ENCODE results near the gene CLDN20.
"Not testable (repeated sequence)": the region's sequence is repeated elsewhere in the genome, so short reads cannot be mapped to it uniquely, and the experiment has no call there.

CLDN20 gene

DNA sequence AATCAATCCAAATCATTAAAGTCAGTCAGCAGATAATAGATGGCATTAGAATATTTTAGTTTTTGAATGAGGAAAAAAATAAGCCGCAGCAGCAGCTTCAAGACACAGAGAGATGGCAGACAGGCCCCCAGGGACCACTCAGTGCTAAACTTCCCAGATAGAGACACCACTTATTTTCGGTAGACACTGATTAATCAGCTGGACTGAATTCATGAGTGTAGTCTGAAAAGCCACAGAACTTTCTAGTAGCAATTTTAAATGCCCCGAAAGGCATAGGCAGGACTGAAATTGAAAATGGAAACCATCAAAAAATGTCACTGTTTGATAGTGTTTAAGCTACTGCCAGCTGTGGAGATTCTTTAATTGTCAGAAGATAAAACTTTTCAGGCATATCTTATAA is 3.1 kb upstream of the CLDN20 start:
- Histone ChIP-seq H3K27me3 (ENCODE audit: control insufficient read depth, insufficient read depth, low read length) (no peaks in the 10 kb centered on the region), H3K36me3 (ENCODE audit: insufficient read depth, low read length) (peaks cover 17% of the 10 kb centered on the region), H3K4me3 (ENCODE audit: low read length) (no peak overlapping the region), H3K4me1 (ENCODE audit: control insufficient read depth, insufficient read depth, low read length) (peaks cover 9% of the 10 kb centered on the region), H3K4me2 (ENCODE audit: low read length) (no peak overlapping the region), H3K9ac (ENCODE audit: low read depth, low read length) (no peak overlapping the region), H3K9me3 (replicated peaks; ENCODE audit: low read length) (no peaks in the 10 kb centered on the region)

GRCh38 chr6:155261111-155261900 is 2.5 kb upstream of the CLDN20 start:
- Histone ChIP-seq H3K9ac (ENCODE audit: low read depth, low read length) (no peak overlapping the region), H3K9me3 (replicated peaks; ENCODE audit: low read length) (no peaks in the 10 kb centered on the region), H3K4me3 (ENCODE audit: low read length) (no peak overlapping the region), H3K36me3 (ENCODE audit: insufficient read depth, low read length) (peaks cover 16% of the 10 kb centered on the region), H3K4me1 (ENCODE audit: control insufficient read depth, insufficient read depth, low read length) (peaks cover 9% of the 10 kb centered on the region), H3K27me3 (ENCODE audit: control insufficient read depth, insufficient read depth, low read length) (no peaks in the 10 kb centered on the region), H3K4me2 (ENCODE audit: low read length) (no peak overlapping the region)

- H3K9ac ChIP-seq (ENCODE audit: low read depth, low read length) = no peak overlapping the region
- no peak overlapping the region for H3K4me3 ChIP-seq (ENCODE audit: low read length)
- H3K27me3 ChIP-seq (ENCODE audit: control insufficient read depth, insufficient read depth, low read length) = no peaks in the 10 kb centered on the region
- no peaks in the 10 kb centered on the region for H3K9me3 ChIP-seq (replicated peaks; ENCODE audit: low read length)
- peaks cover 9% of the 10 kb centered on the region for H3K4me1 ChIP-seq (ENCODE audit: control insufficient read depth, insufficient read depth, low read length)
- no peak overlapping the region for H3K4me2 ChIP-seq (ENCODE audit: low read length)
- peaks cover 10% of the 10 kb centered on the region for H3K36me3 ChIP-seq (ENCODE audit: insufficient read depth, low read length)
Measured at GRCh38 chr6:155262655-155263054, 1.2 kb upstream of the CLDN20 start.

GRCh38 chr6:155264693-155265320 is 994 bp downstream of the CLDN20 start:
- Histone ChIP-seq H3K36me3 (ENCODE audit: insufficient read depth, low read length) (peaks cover 6% of the 10 kb centered on the region), H3K9ac (ENCODE audit: low read depth, low read length) (peak overlapping the region; percentile 1), H3K4me1 (ENCODE audit: control insufficient read depth, insufficient read depth, low read length) (peaks cover 9% of the 10 kb centered on the region), H3K4me3 (ENCODE audit: low read length) (no peak overlapping the region), H3K9me3 (replicated peaks; ENCODE audit: low read length) (no peaks in the 10 kb centered on the region), H3K27me3 (ENCODE audit: control insufficient read depth, insufficient read depth, low read length) (no peaks in the 10 kb centered on the region), H3K4me2 (ENCODE audit: low read length) (no peak overlapping the region)

DNA sequence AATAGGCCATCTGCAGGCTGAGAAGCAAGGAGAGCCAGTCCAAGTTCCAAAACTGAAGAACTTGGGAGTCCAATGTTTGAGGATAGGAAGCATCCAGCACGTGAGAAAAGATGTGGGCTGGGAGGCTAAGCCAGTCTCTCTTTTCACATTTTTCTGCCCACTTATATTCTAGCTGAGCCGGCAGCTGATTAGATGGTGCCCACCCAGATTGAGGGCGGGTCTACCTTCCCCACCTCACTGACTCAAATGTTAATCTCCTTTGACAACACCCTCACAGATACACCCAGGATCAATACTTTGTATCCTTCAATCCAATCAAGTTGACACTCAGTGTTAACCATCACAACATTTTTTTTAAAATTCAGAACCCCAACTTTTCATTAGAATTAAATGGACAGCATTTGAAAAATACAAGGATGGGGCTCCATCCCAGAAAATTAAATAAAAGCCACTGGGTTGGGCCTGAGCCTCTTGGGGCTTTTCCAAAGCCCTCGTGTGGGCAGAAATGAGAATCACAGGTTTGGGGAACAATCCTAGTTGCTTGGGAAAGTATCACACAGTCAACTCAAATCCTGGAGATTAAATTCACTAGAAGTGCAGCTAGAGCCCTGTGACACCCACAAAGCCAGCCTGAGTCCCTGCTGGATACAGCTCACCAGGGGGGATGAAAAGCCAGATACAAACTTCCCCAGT is 2.2 kb downstream of the CLDN20 start:
- Histone ChIP-seq H3K9ac (ENCODE audit: low read depth, low read length) (no peak overlapping the region), H3K4me1 (ENCODE audit: control insufficient read depth, insufficient read depth, low read length) (peaks cover 9% of the 10 kb centered on the region), H3K36me3 (ENCODE audit: insufficient read depth, low read length) (no peaks in the 10 kb centered on the region), H3K4me2 (ENCODE audit: low read length) (no peak overlapping the region), H3K27me3 (ENCODE audit: control insufficient read depth, insufficient read depth, low read length) (no peaks in the 10 kb centered on the region), H3K4me3 (ENCODE audit: low read length) (no peak overlapping the region), H3K9me3 (replicated peaks; ENCODE audit: low read length) (no peaks in the 10 kb centered on the region)

DNA sequence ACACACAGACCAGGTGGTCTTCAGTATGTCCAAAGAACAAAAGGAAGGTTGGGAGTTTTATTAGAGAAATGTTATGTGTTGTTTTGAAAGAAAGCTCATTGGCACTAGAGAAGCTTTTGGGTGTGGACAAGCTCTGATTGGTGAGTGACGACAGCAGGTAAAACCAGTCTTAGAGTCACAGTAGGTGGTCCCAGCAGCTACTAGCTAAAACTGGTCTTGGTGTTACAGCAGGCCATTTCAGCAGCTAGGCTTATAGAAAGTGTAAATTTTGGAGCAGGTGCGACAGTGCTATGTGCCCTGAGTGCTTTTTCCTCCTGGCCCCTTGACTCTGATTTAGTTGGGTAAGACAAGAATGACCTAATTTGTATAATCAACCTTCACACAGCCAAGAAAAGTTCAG is 3.6 kb downstream of the CLDN20 start:
- H3K36me3 ChIP-seq (ENCODE audit: insufficient read depth, low read length) = no peaks in the 10 kb centered on the region
- H3K4me1 ChIP-seq (ENCODE audit: control insufficient read depth, insufficient read depth, low read length) = peaks cover 12% of the 10 kb centered on the region
- no peaks in the 10 kb centered on the region for H3K9me3 ChIP-seq (replicated peaks; ENCODE audit: low read length)
- no peaks in the 10 kb centered on the region for H3K27me3 ChIP-seq (ENCODE audit: control insufficient read depth, insufficient read depth, low read length)
- no peak overlapping the region for H3K4me3 ChIP-seq (ENCODE audit: low read length)
- H3K4me2 ChIP-seq (ENCODE audit: low read length) = no peak overlapping the region
- no peak overlapping the region for H3K9ac ChIP-seq (ENCODE audit: low read depth, low read length)

DNA sequence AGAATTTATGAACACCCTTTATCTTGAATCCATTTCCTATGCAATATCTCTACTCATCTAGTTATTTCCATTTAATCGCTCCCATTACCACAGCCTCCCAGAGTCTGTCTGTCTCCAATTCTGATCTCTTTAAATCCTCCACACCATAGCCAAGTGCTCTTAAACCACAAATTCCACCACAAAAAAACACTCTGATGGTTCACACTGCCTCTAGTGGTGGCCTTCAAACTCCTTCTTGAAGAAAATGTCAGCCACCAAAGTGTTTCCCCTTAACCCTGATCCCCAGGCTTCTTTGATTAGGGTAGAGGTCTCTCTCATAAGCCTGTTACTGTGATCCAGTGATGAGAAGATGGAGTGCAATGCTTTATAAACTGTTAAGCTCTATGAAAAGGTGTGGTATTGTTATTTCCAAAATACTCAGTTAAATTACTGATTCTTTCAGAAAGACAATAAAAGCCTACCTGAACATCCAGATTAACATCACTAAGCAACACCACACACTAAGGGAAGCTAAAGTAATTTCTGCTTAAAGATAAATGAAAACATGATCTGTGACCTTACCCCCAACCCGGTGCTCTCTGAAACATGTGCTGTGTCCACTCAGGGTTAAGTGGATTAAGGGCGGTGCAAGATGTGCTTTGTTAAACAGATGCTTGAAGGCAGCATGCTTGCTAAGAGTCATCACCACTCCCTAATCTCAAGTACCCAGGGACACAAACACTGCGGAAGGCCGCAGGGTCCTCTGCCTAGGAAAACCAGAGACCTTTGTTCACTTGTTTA is 4.5 kb downstream of the CLDN20 start:
- not testable (repeated sequence) for H3K4me2 ChIP-seq (ENCODE audit: low read length); H3K36me3 ChIP-seq (ENCODE audit: insufficient read depth, low read length); H3K9ac ChIP-seq (ENCODE audit: low read depth, low read length); H3K27me3 ChIP-seq (ENCODE audit: control insufficient read depth, insufficient read depth, low read length); H3K9me3 ChIP-seq (replicated peaks; ENCODE audit: low read length); H3K4me3 ChIP-seq (ENCODE audit: low read length)
- peaks cover 21% of the 10 kb centered on the region for H3K4me1 ChIP-seq (ENCODE audit: control insufficient read depth, insufficient read depth, low read length)

GRCh38 chr6:155269765-155270164 is 6.0 kb downstream of the CLDN20 start:
- no peak overlapping the region for H3K9ac ChIP-seq (ENCODE audit: low read depth, low read length)
- H3K4me2 ChIP-seq (ENCODE audit: low read length) = no peak overlapping the region
- H3K9me3 ChIP-seq (replicated peaks; ENCODE audit: low read length) = no peaks in the 10 kb centered on the region
- no peaks in the 10 kb centered on the region for H3K36me3 ChIP-seq (ENCODE audit: insufficient read depth, low read length)
- H3K27me3 ChIP-seq (ENCODE audit: control insufficient read depth, insufficient read depth, low read length) = no peaks in the 10 kb centered on the region
- H3K4me3 ChIP-seq (ENCODE audit: low read length) = no peak overlapping the region
- peaks cover 32% of the 10 kb centered on the region for H3K4me1 ChIP-seq (ENCODE audit: control insufficient read depth, insufficient read depth, low read length)

DNA sequence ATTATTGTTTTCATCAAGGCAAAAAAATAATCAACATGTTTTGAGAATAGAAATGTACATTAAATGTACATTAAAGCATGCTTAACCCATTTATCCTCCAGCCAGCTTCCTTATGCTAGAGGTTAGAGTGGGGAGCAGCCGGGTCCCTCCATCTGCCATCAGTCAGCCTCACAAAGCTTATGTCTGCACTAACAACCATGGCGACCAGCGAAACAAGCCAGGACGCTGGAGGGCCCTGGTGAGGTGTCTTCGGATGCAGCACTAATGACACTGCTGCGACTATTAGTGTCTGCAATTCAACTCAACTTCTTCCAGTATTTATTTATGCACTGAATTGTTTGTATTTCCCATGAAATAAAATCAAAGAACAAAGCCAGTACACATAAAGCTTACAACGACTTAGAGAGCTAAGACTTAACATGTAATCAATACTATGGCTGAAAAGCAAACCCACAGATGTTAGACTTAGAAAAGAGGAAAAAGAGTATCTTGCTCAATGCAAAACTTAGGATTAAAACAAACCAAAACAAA is 6.8 kb downstream of the CLDN20 start:
- peaks cover 27% of the 10 kb centered on the region for H3K4me1 ChIP-seq (ENCODE audit: control insufficient read depth, insufficient read depth, low read length)
- no peak overlapping the region for H3K4me2 ChIP-seq (ENCODE audit: low read length)
- H3K36me3 ChIP-seq (ENCODE audit: insufficient read depth, low read length) = no peaks in the 10 kb centered on the region
- H3K9me3 ChIP-seq (replicated peaks; ENCODE audit: low read length) = no peaks in the 10 kb centered on the region
- H3K9ac ChIP-seq (ENCODE audit: low read depth, low read length) = no peak overlapping the region
- H3K27me3 ChIP-seq (ENCODE audit: control insufficient read depth, insufficient read depth, low read length) = no peaks in the 10 kb centered on the region
- no peak overlapping the region for H3K4me3 ChIP-seq (ENCODE audit: low read length)

GRCh38 chr6:155271145-155271544 is 7.3 kb downstream of the CLDN20 start:
- H3K4me2 ChIP-seq (ENCODE audit: low read length) = no peak overlapping the region
- H3K9ac ChIP-seq (ENCODE audit: low read depth, low read length) = no peak overlapping the region
- no peaks in the 10 kb centered on the region for H3K36me3 ChIP-seq (ENCODE audit: insufficient read depth, low read length)
- H3K4me3 ChIP-seq (ENCODE audit: low read length) = no peak overlapping the region
- no peaks in the 10 kb centered on the region for H3K27me3 ChIP-seq (ENCODE audit: control insufficient read depth, insufficient read depth, low read length)
- H3K9me3 ChIP-seq (replicated peaks; ENCODE audit: low read length) = no peaks in the 10 kb centered on the region
- H3K4me1 ChIP-seq (ENCODE audit: control insufficient read depth, insufficient read depth, low read length) = peaks cover 31% of the 10 kb centered on the region
